Panc1 (cell line): ENCODE results near the gene ZFHX3.

Experiments used
- POLR2AphosphoS5 ChIP-seq: IDR thresholded peaks from 2 replicates; pipeline ENCODE4 v1.6.1; 2012; ENCODE audit warnings: mild to moderate bottlenecking, low read depth, low read length, moderate library complexity
- REST ChIP-seq, 2 experiments: IDR thresholded peaks; 2 replicates each; pipeline ENCODE4 v1.6.1; 2011 to 2012; ENCODE audit warnings: low read depth in 2 of 2, control low read depth in 1 of 2, low read length in 1 of 2, mild to moderate bottlenecking in 1 of 2, moderate library complexity in 1 of 2; ENCODE audit not compliant: insufficient read depth in 1 of 2
- SIN3A ChIP-seq: IDR thresholded peaks from 2 replicates; pipeline ENCODE4 v1.6.1; 2012; ENCODE audit warnings: low read depth, mild to moderate bottlenecking, low read length, moderate library complexity, borderline replicate concordance; ENCODE audit not compliant: insufficient read depth
- TF ChIP-seq, protein P1 (sequence below): fragments of 450-650 bp; IDR thresholded peaks from 2 replicates; pipeline ENCODE4 v1.5.1; 2017; ENCODE audit warnings: mild to moderate bottlenecking

DNA sequence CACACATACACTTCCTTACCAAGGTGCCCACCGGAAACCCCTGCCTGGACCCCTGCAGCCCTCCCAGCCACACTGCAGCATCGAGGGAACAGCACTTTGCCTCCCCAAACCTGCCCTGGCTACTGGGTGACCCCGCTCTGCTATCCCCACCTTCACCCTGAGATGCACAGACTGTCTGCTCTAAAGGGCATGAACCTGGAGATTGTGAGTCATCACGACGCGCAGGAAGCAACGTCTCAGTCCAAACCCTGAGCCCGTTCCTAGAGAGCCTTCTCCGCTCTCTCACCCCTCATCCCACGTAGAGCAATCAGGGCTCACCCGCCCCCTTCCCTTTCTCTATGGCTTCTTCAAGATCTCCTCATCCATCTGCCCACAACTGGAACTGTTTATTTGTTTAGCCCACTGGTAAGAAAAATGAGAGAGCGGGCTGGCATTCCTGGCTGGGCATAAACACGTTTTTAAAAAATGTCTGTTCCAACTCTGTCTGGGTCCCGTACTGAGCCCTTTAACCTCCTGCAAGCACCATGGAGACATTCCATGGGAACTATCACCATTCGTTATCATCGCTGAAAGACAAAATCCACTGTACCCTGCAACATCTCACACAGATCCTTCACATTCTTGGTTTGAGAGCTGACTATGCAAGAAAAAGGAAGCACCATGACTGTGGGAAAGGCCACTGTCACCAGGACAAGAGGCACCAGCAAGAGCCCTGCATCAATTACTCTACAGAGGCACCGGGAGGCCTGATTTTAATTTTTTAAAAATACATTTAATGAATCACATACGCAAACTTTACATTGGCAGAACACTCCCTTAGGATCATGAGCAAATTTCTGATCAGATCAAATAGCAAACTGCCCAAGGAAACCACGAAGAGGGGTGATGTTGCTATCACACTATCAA, 28.2 kb downstream of the ZFHX3 start:
- TF ChIP-seq REST (IDR thresholded peaks at IDR 0.05; ENCODE audit: insufficient read depth in 1 of 2, low read depth in 2 of 2, low read length in 1 of 2), result no peak
- TF ChIP-seq, protein P1, sequence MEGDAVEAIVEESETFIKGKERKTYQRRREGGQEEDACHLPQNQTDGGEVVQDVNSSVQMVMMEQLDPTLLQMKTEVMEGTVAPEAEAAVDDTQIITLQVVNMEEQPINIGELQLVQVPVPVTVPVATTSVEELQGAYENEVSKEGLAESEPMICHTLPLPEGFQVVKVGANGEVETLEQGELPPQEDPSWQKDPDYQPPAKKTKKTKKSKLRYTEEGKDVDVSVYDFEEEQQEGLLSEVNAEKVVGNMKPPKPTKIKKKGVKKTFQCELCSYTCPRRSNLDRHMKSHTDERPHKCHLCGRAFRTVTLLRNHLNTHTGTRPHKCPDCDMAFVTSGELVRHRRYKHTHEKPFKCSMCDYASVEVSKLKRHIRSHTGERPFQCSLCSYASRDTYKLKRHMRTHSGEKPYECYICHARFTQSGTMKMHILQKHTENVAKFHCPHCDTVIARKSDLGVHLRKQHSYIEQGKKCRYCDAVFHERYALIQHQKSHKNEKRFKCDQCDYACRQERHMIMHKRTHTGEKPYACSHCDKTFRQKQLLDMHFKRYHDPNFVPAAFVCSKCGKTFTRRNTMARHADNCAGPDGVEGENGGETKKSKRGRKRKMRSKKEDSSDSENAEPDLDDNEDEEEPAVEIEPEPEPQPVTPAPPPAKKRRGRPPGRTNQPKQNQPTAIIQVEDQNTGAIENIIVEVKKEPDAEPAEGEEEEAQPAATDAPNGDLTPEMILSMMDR, result no peak
- TF ChIP-seq POLR2AphosphoS5, result no peak
- no peak for TF ChIP-seq SIN3A
